RWPE2 (cell line): ENCODE results near the gene FDX1.
A peak's percentile ranks its signal among the peaks of the same experiment; 100 is the strongest.
"Not testable (repeated sequence)": the region's sequence is repeated elsewhere in the genome, so short reads cannot be mapped to it uniquely, and the experiment has no call there.

ENCODE experiments used
- ATAC-seq: fragments of 200-7000 bp; cut with Tn5 transposase; 3 replicates; pipeline ENCODE4 v1.9.1; 2021; ENCODE audit warnings: low read depth
- DNase-seq: peaks from one replicate; pipeline ENCODE4 v3.0.0-alpha.2; 2020; ENCODE audit warnings: low spot score
- H3K27ac ChIP-seq: fragments of 450-650 bp; 2 replicates; pipeline ENCODE4 v1.5.1; 2017; ENCODE audit warnings: mild to moderate bottlenecking; ENCODE audit not compliant: poor library complexity, severe bottlenecking
- H3K27me3 ChIP-seq: fragments of 250-450 bp; sonication (Bioruptor Pico); 2 replicates; pipeline ENCODE4 v1.5.1; 2021; ENCODE audit warnings: mild to moderate bottlenecking, moderate library complexity; ENCODE audit not compliant: insufficient read depth, poor library complexity, severe bottlenecking
- H3K36me3 ChIP-seq: fragments of 250-450 bp; sonication (Bioruptor Pico); 2 replicates; pipeline ENCODE4 v1.5.1; 2020; ENCODE audit warnings: low read depth, mild to moderate bottlenecking, moderate library complexity
- H3K4me1 ChIP-seq: fragments of 250-450 bp; sonication (Bioruptor Pico); 2 replicates; pipeline ENCODE4 v1.5.1; 2021; ENCODE audit warnings: mild to moderate bottlenecking, moderate library complexity; ENCODE audit not compliant: insufficient read depth, poor library complexity, severe bottlenecking
- H3K4me3 ChIP-seq: fragments of 250-450 bp; sonication (Bioruptor Pico); 2 replicates; pipeline ENCODE4 v1.5.1; 2021; ENCODE audit warnings: mild to moderate bottlenecking, moderate library complexity; ENCODE audit not compliant: severe bottlenecking
- H3K9me3 ChIP-seq: fragments of 250-450 bp; sonication (Bioruptor Pico); 2 replicates; pipeline ENCODE4 v1.5.1; 2021; ENCODE audit warnings: mild to moderate bottlenecking, moderate library complexity; ENCODE audit not compliant: severe bottlenecking
- CTCF ChIP-seq: fragments of 450-650 bp; IDR thresholded peaks from one replicate; pipeline ENCODE4 v1.5.1; 2017; ENCODE audit warnings: mild to moderate bottlenecking, moderate library complexity; ENCODE audit not compliant: poor library complexity, severe bottlenecking

FDX1 gene

DNA sequence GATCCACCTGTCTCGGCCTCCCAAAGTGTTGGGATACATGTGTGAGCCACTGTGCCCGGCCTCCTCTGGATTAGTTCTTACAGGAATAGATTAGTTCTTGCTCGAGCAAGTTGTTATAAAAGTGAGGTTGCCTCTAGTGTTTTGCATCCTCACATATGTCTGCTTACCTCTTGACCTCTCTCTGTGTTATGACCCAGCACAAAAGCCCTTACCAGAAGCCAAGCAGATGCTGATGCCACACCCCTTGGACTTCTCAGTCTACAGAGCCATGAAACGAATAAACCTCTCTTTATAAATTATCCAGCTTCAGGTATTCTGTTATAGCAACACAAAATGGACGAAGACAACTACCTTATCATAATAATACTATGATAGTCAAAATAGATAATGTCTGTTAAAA, 22.4 kb upstream of the FDX1 start:
- H3K36me3 ChIP-seq = no peaks in the 10 kb centered on the region
- H3K9me3 ChIP-seq = no peaks in the 10 kb centered on the region
- TF ChIP-seq CTCF = no peak
- no peak overlapping the region for H3K27ac ChIP-seq
- H3K27me3 ChIP-seq = no peaks in the 10 kb centered on the region
- DNase-seq (no peak), ATAC-seq (no peak)
- H3K4me3 ChIP-seq = no peak overlapping the region
- H3K4me1 ChIP-seq = no peaks in the 10 kb centered on the region

- Histone ChIP-seq H3K27ac (no peak overlapping the region), H3K9me3 (no peaks in the 10 kb centered on the region), H3K4me3 (no peak overlapping the region), H3K27me3 (no peaks in the 10 kb centered on the region), H3K36me3 (no peaks in the 10 kb centered on the region), H3K4me1 (no peaks in the 10 kb centered on the region)
- no peak for TF ChIP-seq CTCF
- ATAC-seq (peak; percentile 27; the same call in 1 of the 3 replicates), DNase-seq (no peak)
Observed at GRCh38 chr11:110409174-110409573, 20.6 kb upstream of the FDX1 start.

DNA sequence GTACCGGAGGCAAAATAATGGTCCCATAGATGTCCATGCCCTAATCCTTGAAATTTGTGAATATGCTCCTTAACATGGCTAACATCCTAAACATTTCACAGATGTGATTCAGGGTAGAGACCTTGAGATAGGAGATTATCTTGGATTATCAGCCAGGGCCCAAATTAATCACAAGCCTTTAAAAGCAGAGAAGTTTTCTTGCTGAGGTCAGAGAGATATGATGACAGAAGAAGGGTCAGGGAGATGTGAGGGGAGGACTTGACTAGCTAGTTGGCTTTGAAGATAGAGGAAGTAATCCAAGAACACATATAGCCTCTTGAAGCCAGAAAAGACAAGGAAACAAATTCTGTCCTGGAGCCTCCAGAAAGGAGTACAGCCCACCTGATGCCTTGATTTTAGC, 19.1 kb upstream of the FDX1 start:
- no peak for DNase-seq
- no peak for TF ChIP-seq CTCF
- no peak overlapping the region for H3K27ac ChIP-seq
- ATAC-seq = no peak
- H3K4me1 ChIP-seq = no peaks in the 10 kb centered on the region
- no peaks in the 10 kb centered on the region for H3K36me3 ChIP-seq
- no peak overlapping the region for H3K4me3 ChIP-seq
- no peaks in the 10 kb centered on the region for H3K9me3 ChIP-seq
- no peaks in the 10 kb centered on the region for H3K27me3 ChIP-seq

- TF ChIP-seq CTCF = no peak
- Histone ChIP-seq H3K27me3 (no peaks in the 10 kb centered on the region), H3K36me3 (no peaks in the 10 kb centered on the region), H3K4me3 (no peak overlapping the region), H3K4me1 (no peaks in the 10 kb centered on the region), H3K27ac (no peak overlapping the region), H3K9me3 (no peaks in the 10 kb centered on the region)
- DNase-seq (no peak), ATAC-seq (no peak)
Observed at GRCh38 chr11:110415081-110415480, 14.7 kb upstream of the FDX1 start.

- H3K27me3 ChIP-seq, H3K4me1 ChIP-seq, H3K27ac ChIP-seq, ATAC-seq, H3K4me3 ChIP-seq, H3K36me3 ChIP-seq, DNase-seq, H3K9me3 ChIP-seq: not testable (repeated sequence)
Observed at GRCh38 chr11:110421658-110422057, 8.1 kb upstream of the FDX1 start.
